A549 (cell line): ENCODE results near the gene DNM3. TPM values are rescaled to one million over a fixed set of nuclear protein-coding genes. Genes with fewer than 3 reads are reported as not detected.

Source experiments
- ATAC-seq, 2 experiments: fragments of 200-7000 bp in 1 of 2; fragments of >200 bp in 1 of 2; cut with Nextera tagmentation in 1 of 2; cut with Tn5 transposase in 1 of 2; 3 replicates each; pipeline versions ENCODE4 v1.8.0 to v1.9.1; 2018 to 2020; ENCODE audit warnings: mild to moderate bottlenecking in 1 of 2, moderate library complexity in 1 of 2
- CTCF ChIA-PET: fragments of 300-600 bp; sonication (Branson Sonifier 250); formaldehyde crosslinking; extraction: SDS; loops from one replicate; lab custom pipeline; 2021; ENCODE audit warnings: antibody characterized with exemption, inconsistent platforms; lab: Yijun Ruan, JAX
- POLR2A ChIA-PET: fragments of 350-600 bp; formaldehyde crosslinking; extraction: SDS; loops from one replicate; lab custom pipeline; 2021; ENCODE audit warnings: antibody characterized with exemption, inconsistent platforms; lab: Yijun Ruan, JAX
- DNase-seq, 2 experiments: peaks; one replicate each; pipeline versions ENCODE4 v3.0.0 to v3.0.0-alpha.2; 2011 to 2016; ENCODE audit warnings: low read depth in 1 of 2, low spot score in 1 of 2
- FAIRE-seq: peaks from 2 replicates; lab custom pipeline; 2011; peaks lifted over from hg19 to GRCh38; lab: Jason Lieb, UNC
- H3K27ac ChIP-seq, 2 experiments: fragments of >200 bp; sonication (Bioruptor Twin); formaldehyde crosslinking; 3 replicates each; pipeline ENCODE4 v1.5.1; 2016 to 2017
- H3K4me1 ChIP-seq: fragments of >200 bp; sonication (Bioruptor Twin); formaldehyde crosslinking; 3 replicates; pipeline ENCODE4 v1.6.1; 2016
- H3K4me2 ChIP-seq: fragments of >200 bp; sonication (Bioruptor Twin); formaldehyde crosslinking; 3 replicates; pipeline ENCODE4 v1.6.1; 2016
- H3K4me3 ChIP-seq: fragments of >200 bp; sonication (Bioruptor Twin); formaldehyde crosslinking; 3 replicates; pipeline ENCODE4 v1.5.1; 2016
- H3K9me3 ChIP-seq: fragments of >200 bp; sonication (Bioruptor Twin); formaldehyde crosslinking; 3 replicates; pipeline ENCODE4 v1.6.1; 2016
- BHLHE40 ChIP-seq: IDR thresholded peaks from 2 replicates; pipeline ENCODE4 v1.6.1; 2012; ENCODE audit warnings: low read depth, low read length, inconsistent platforms
- CEBPB ChIP-seq, 2 experiments: fragments of >200 bp in 1 of 2; sonication (Bioruptor Twin) in 1 of 2; formaldehyde crosslinking in 1 of 2; IDR thresholded peaks; 2 replicates each; pipeline ENCODE4 v1.6.1; 2012 to 2016
- CHD2 ChIP-seq: fragments of 150-350 bp; IDR thresholded peaks from 2 replicates; pipeline ENCODE4 v1.6.1; 2014; ENCODE audit warnings: low read length; ENCODE audit not compliant: partially characterized antibody
- EHMT2 ChIP-seq: fragments of 200-600 bp; sonication (generic); IDR thresholded peaks from 2 replicates; pipeline ENCODE4 v1.6.1; 2016; ENCODE audit warnings: antibody characterized with exemption, low read depth, mild to moderate bottlenecking, moderate library complexity
- FOSB ChIP-seq: fragments of 250-450 bp; sonication (Bioruptor Pico); IDR thresholded peaks from 2 replicates; pipeline ENCODE4 v1.5.0; 2020; ENCODE audit warnings: mild to moderate bottlenecking, moderate library complexity
- FOSL2 ChIP-seq, 2 experiments: fragments of 450-650 bp in 1 of 2; fragments of >200 bp in 1 of 2; sonication (Bioruptor Twin) in 1 of 2; formaldehyde crosslinking; IDR thresholded peaks; 2 replicates each; pipeline versions ENCODE4 v1.5.0 to v1.6.1; 2016 to 2020; ENCODE audit warnings: mild to moderate bottlenecking in 1 of 2, moderate library complexity in 1 of 2
- HEYL ChIP-seq: fragments of 250-450 bp; sonication (Bioruptor Pico); IDR thresholded peaks from 2 replicates; pipeline ENCODE4 v1.8.0; 2021; ENCODE audit warnings: mild to moderate bottlenecking, moderate library complexity
- HOXA7 ChIP-seq: fragments of 250-450 bp; sonication (Bioruptor Pico); IDR thresholded peaks from 2 replicates; pipeline ENCODE4 v1.5.0; 2020; ENCODE audit warnings: mild to moderate bottlenecking, moderate library complexity
- JUNB ChIP-seq: fragments of >200 bp; sonication (Bioruptor Twin); formaldehyde crosslinking; IDR thresholded peaks from 2 replicates; pipeline ENCODE4 v1.6.1; 2016
- KDM5A ChIP-seq: fragments of 200-600 bp; sonication (generic); IDR thresholded peaks from 2 replicates; pipeline ENCODE4 v1.6.1; 2016; ENCODE audit warnings: antibody characterized with exemption, mild to moderate bottlenecking
- MAZ ChIP-seq: fragments of 150-350 bp; IDR thresholded peaks from 2 replicates; pipeline ENCODE4 v1.6.1; 2014; ENCODE audit warnings: antibody characterized with exemption, low read depth, low read length, borderline replicate concordance
- NFE2L2 ChIP-seq: fragments of 150-350 bp; conservative IDR thresholded peaks from 2 replicates; pipeline ENCODE4 v1.6.1; 2014; ENCODE audit warnings: low read length
- NPAS2 ChIP-seq: fragments of 250-450 bp; sonication (Bioruptor Pico); IDR thresholded peaks from 2 replicates; pipeline ENCODE4 v1.8.0; 2022; ENCODE audit warnings: mild to moderate bottlenecking, moderate library complexity, borderline replicate concordance
- POLR2AphosphoS2 ChIP-seq: conservative IDR thresholded peaks from 2 replicates; pipeline ENCODE4 v1.6.1; 2012; ENCODE audit warnings: low read length, improper control_type of control experiment, inconsistent platforms
- RCOR1 ChIP-seq: fragments of 150-350 bp; IDR thresholded peaks from 2 replicates; pipeline ENCODE4 v1.6.1; 2014; ENCODE audit warnings: antibody characterized with exemption, low read length, low read depth
- TP53 ChIP-seq: fragments of 250-450 bp; sonication (Bioruptor Pico); IDR thresholded peaks from 2 replicates; pipeline ENCODE4 v1.5.0; 2021; ENCODE audit warnings: mild to moderate bottlenecking, moderate library complexity
- WGBS: methylation state at CpG from one replicate; pipeline ENCODE4 v1.1.6; 2017; ENCODE audit errors: missing lambda C conversion rate; 5-methylcytosine and 5-hydroxymethylcytosine counted together
- polyA plus RNA-seq, 4 experiments: library from polyadenylated mRNA; depleted of rRNA in 3 of 4; stranded (reverse); fragments of >200 nt; fragmentation: RNase III in 1 of 4; extraction: RNeasy Plus Mini Kit Qiagen cat#74134 plus additional on column Dnase treatment in 1 of 4; gene quantifications; 2 replicates in 3 of 4; 3 replicates in 1 of 4; pipeline ENCODE4 v1.2.3, GENCODE V29; 2011 to 2017
- TF ChIP-seq, protein P1 (sequence below): IDR thresholded peaks from 2 replicates; pipeline ENCODE4 v1.6.1; 2012
- TF ChIP-seq, protein P2 (sequence below): IDR thresholded peaks from 2 replicates; pipeline ENCODE4 v1.6.1; 2012; ENCODE audit warnings: low read depth, borderline replicate concordance
- TF ChIP-seq, protein P3 (sequence below): fragments of 250-450 bp; sonication (Bioruptor Pico); IDR thresholded peaks from 2 replicates; pipeline ENCODE4 v1.5.0; 2021; ENCODE audit warnings: mild to moderate bottlenecking, moderate library complexity, borderline replicate concordance
- TF ChIP-seq, protein P4 (sequence below): fragments of 150-350 bp; IDR thresholded peaks from 2 replicates; pipeline ENCODE4 v1.6.1; 2014; ENCODE audit warnings: low read depth, mild to moderate bottlenecking, low read length

The DNM3 gene
- polyA plus RNA-seq, 2 of the 4 experiments (the other 2 are of a cell fraction) = 0.57 to 1.5 TPM

DNA sequence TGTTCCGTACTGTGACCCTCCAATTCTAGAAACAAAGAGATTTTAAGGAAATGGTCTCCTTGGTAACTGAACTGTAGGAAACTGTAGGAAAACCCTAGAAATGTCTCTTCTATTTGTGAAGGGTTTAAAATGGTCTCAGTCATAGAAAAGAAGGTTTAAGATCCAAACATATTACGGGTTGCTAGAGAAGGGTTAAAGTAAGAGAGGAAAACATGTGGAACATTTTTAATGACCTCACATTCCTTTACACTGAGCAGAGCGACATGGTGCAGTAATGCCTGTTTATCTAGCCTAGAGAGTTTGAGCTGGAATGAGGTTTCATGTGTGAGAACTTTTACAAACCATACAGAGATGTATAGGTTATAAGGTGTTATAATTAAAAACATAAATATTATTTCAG lies 542.2 kb downstream of the DNM3 start:
- no peak for FAIRE-seq
- whole genome bisulfite sequencing = 63% methylated on average over 3 of the region's 3 CpGs
- 0 out of 3 replicates have a peak, but pooled peaks cover 3% of the 10 kb centered on the region for H3K4me1 ChIP-seq
- H3K27ac ChIP-seq = no peak overlapping the region
- POLR2A ChIA-PET = interaction anchor here (1.4 kb wide), 1 partner anchor 25 kb away, joined by 3 read pairs; no protein-coding TSS in a partner anchor
- no peak overlapping the region for H3K4me2 ChIP-seq
- no peak for DNase-seq
- TF ChIP-seq JUNB (no peak), FOSL2 (IDR thresholded peaks at IDR 0.05) (no peak), FOSL2 (CRISPR knock-in tag; IDR thresholded peaks at IDR 0.05) (no peak), HOXA7 (CRISPR knock-in tag) (no peak), KDM5A (no peak), CEBPB (IDR thresholded peaks at IDR 0.05) (no peak), RCOR1 (no peak), HEYL (no peak), POLR2AphosphoS2 (no peak)
- TF ChIP-seq, protein P1, sequence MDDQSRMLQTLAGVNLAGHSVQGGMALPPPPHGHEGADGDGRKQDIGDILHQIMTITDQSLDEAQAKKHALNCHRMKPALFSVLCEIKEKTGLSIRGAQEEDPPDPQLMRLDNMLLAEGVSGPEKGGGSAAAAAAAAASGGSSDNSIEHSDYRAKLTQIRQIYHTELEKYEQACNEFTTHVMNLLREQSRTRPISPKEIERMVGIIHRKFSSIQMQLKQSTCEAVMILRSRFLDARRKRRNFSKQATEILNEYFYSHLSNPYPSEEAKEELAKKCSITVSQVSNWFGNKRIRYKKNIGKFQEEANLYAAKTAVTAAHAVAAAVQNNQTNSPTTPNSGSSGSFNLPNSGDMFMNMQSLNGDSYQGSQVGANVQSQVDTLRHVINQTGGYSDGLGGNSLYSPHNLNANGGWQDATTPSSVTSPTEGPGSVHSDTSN = no peak
- TF ChIP-seq, protein P2, sequence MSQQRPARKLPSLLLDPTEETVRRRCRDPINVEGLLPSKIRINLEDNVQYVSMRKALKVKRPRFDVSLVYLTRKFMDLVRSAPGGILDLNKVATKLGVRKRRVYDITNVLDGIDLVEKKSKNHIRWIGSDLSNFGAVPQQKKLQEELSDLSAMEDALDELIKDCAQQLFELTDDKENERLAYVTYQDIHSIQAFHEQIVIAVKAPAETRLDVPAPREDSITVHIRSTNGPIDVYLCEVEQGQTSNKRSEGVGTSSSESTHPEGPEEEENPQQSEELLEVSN = no peak
- TF ChIP-seq, protein P3, sequence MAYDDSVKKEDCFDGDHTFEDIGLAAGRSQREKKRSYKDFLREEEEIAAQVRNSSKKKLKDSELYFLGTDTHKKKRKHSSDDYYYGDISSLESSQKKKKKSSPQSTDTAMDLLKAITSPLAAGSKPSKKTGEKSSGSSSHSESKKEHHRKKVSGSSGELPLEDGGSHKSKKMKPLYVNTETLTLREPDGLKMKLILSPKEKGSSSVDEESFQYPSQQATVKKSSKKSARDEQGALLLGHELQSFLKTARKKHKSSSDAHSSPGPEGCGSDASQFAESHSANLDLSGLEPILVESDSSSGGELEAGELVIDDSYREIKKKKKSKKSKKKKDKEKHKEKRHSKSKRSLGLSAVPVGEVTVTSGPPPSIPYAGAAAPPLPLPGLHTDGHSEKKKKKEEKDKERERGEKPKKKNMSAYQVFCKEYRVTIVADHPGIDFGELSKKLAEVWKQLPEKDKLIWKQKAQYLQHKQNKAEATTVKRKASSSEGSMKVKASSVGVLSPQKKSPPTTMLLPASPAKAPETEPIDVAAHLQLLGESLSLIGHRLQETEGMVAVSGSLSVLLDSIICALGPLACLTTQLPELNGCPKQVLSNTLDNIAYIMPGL (CRISPR knock-in tag) = no peak
- no peaks in the 10 kb centered on the region for H3K9me3 ChIP-seq
- no peak for ATAC-seq
- CTCF ChIA-PET = interaction anchor here (1.2 kb wide), 2 partner anchors 16 to 22 kb away, joined by 3 to 5 read pairs; no protein-coding TSS in a partner anchor
- no peak overlapping the region for H3K4me3 ChIP-seq

DNA sequence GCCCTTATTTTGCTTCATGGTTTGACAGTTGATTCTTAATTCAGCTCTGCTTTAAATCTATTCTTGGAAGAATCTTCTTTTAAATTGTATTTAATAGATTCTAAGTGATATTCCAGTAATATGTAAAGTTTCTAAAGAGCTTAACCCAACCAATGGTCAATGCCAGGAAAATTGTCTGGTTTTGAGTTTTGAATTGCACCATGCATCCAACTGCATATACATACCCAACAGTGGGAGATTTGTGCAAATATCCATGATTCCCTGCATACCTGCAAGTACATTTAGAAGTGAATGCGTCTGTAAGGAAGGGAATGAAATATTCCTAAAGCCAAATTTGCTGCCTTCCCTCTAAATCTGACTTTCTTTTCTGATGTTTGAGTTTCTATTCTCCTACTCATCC lies 543.4 kb downstream of the DNM3 start:
- Histone ChIP-seq H3K4me3 (no peak overlapping the region), H3K4me1 (0 out of 3 replicates have a peak, but pooled peaks cover 3% of the 10 kb centered on the region), H3K27ac (no peak overlapping the region), H3K4me2 (no peak overlapping the region), H3K9me3 (no peaks in the 10 kb centered on the region)
- DNase-seq (no peak), ATAC-seq (no peak), FAIRE-seq (no peak)
- 95% methylated on average over 1 of the region's 1 CpG for whole genome bisulfite sequencing
- POLR2A ChIA-PET = interaction anchor here (1.4 kb wide), 1 partner anchor 26 kb away, joined by 3 read pairs; no protein-coding TSS in a partner anchor
- TF ChIP-seq HEYL = no peak
- TF ChIP-seq EHMT2 = no peak
- TF ChIP-seq, protein P1 = no peak
- TF ChIP-seq FOSB (CRISPR knock-in tag) = no peak
- no peak for TF ChIP-seq MAZ
- no peak for TF ChIP-seq BHLHE40
- TF ChIP-seq NFE2L2 = no peak
- no peak for TF ChIP-seq RCOR1
- no peak for TF ChIP-seq NPAS2 (CRISPR knock-in tag)
- TF ChIP-seq, protein P4, sequence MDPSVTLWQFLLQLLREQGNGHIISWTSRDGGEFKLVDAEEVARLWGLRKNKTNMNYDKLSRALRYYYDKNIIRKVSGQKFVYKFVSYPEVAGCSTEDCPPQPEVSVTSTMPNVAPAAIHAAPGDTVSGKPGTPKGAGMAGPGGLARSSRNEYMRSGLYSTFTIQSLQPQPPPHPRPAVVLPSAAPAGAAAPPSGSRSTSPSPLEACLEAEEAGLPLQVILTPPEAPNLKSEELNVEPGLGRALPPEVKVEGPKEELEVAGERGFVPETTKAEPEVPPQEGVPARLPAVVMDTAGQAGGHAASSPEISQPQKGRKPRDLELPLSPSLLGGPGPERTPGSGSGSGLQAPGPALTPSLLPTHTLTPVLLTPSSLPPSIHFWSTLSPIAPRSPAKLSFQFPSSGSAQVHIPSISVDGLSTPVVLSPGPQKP = no peak
- TF ChIP-seq TP53 (CRISPR knock-in tag) = no peak
- TF ChIP-seq CHD2 = no peak
- CTCF ChIA-PET = interaction anchor here (1.2 kb wide), 3 partner anchors 15 to 21 kb away, joined by 3 to 5 read pairs (median 3); no protein-coding TSS in a partner anchor
